Measurements from ENCODE around the gene PSMG3.
A peak's percentile ranks its signal among the peaks of the same experiment; 100 is the strongest.

PSMG3 gene

DNA sequence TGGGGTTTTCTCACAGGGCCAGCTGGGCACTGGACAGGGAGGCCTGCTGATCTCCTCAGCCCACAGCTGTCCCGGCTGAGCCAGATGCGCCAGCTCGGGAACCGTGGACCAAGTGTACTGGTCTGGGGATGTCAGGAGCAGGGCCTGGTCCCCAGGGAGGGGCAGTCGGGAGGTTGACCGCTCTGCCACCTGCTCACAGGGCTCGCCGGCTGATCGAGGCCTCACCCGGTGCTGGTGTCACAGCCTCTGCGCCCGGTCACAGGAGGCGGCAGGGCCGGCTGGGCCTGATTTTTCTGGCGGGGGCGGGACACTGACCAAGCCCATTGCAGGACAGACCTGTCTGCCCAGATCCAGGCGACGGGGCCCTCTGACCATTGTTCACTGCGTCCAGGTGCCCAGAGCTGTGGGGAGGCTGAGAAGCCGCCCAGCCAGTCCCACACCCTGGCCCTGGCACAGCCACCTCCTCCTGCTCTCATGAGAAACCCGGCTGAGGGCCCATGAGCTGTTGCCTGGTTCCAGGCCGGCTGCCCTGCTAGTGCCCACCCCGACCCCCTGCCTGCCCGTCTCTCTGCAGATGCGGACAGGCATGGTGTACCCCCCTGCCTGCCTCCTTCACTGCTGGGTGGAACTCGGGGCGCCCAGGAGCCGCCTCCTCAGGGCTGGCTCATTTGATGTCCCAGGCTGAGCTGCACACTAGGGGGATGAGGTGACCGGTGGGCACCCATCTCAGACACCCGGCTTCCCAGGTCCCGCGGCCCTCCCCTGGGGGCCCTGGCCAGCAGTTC lies 10.8 kb downstream of the PSMG3 start:
- ChIA-PET POLR2A (interaction anchor here (0.6 to 1.1 kb wide), 2 partner anchors 12 to 40 kb away, joined by 3 read pairs; no protein-coding TSS in a partner anchor), CTCF (no interaction called here)
- TF ChIP-seq CTBP1 (IDR thresholded peaks at IDR 0.05; ENCODE audit: borderline replicate concordance) (no peak), SP1 (IDR thresholded peaks at IDR 0.05) (no peak), ELF4 (IDR thresholded peaks at IDR 0.05) (no peak), HDGF (IDR thresholded peaks at IDR 0.05; ENCODE audit: borderline replicate concordance) (no peak), FOXM1 (IDR thresholded peaks at IDR 0.05; ENCODE audit: borderline replicate concordance) (no peak), SUZ12 (IDR thresholded peaks at IDR 0.05) (no peak), TARDBP (IDR thresholded peaks at IDR 0.05) (no peak), ZNF384 (IDR thresholded peaks at IDR 0.05) (no peak), FOXA1 (IDR thresholded peaks at IDR 0.05) (no peak), FOXK2 (IDR thresholded peaks at IDR 0.05) (no peak), L3MBTL2 (conservative IDR thresholded peaks at IDR 0.05) (no peak), BHLHE40 (IDR thresholded peaks at IDR 0.05; ENCODE audit: borderline replicate concordance) (no peak), NFRKB (IDR thresholded peaks at IDR 0.05) (no peak), ARNT (IDR thresholded peaks at IDR 0.05) (no peak), LEF1 (IDR thresholded peaks at IDR 0.05; ENCODE audit: borderline replicate concordance) (no peak)
- TF ChIP-seq, protein P1, sequence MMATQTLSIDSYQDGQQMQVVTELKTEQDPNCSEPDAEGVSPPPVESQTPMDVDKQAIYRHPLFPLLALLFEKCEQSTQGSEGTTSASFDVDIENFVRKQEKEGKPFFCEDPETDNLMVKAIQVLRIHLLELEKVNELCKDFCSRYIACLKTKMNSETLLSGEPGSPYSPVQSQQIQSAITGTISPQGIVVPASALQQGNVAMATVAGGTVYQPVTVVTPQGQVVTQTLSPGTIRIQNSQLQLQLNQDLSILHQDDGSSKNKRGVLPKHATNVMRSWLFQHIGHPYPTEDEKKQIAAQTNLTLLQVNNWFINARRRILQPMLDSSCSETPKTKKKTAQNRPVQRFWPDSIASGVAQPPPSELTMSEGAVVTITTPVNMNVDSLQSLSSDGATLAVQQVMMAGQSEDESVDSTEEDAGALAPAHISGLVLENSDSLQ (IDR thresholded peaks at IDR 0.05): no peak
- no peak for DNase-seq (ENCODE audit: extremely low spot score)

DNA sequence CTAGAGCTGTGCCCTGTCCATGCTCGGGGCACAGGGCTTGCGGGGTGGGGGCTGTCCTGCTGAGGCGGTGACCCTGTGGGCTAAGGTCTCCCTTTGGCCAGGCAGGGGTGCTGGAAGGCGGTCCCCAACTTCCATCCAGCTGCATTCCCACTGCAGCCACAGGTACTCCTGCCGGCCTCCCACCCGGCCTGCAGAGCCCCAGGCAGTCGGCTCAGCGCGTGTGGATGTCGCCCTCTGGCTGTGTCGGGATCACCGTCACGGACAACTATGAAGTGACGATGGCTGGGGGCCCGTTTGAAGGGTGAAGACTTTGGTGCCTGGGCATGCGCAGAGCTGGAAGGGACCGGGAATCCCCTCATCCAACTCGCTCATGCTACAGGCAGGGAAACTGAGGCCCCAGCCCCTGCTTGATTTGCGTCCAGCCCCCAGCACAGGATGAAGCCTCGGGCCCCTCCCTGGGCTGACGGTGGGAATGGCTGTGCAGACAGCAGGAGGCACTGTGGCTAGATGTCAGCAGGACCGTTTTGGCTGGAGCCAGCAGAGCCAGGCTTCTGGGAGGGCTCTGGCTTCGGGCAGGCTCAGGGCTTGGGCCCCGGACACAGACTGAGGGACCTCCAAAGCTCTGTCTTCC lies 11.5 kb downstream of the PSMG3 start:
- CTCF ChIA-PET: no interaction called here
- TF ChIP-seq FOXM1 (IDR thresholded peaks at IDR 0.05; ENCODE audit: borderline replicate concordance) (no peak), FOXA1 (IDR thresholded peaks at IDR 0.05) (no peak), SP1 (IDR thresholded peaks at IDR 0.05) (no peak), SUZ12 (IDR thresholded peaks at IDR 0.05) (no peak), ELF4 (IDR thresholded peaks at IDR 0.05) (no peak), L3MBTL2 (conservative IDR thresholded peaks at IDR 0.05) (no peak), ARNT (IDR thresholded peaks at IDR 0.05) (no peak)
- POLR2A ChIA-PET: interaction anchor here (0.6 to 1.1 kb wide), 2 partner anchors 12 to 39 kb away, joined by 3 read pairs; no protein-coding TSS in a partner anchor

DNA sequence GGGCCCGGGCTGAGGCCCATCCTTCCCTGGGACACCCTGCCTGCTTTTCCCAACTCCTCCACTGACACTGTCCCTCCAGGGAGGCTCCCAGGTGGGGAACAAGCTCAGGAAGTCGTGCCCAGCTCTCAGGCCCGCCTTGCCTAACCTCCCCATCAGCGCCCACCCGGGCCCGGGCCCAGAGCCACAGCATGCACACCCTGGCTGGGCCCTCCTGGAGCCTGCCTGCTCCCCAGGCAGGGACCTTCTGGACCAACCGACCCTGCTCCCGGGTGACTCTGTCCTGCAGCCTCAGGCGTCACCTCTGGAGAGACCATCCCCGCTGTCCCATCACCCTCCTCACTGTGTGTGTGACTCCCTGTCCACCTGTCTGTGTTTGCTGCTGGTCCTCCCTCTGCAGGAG lies 12.1 kb downstream of the PSMG3 start:
- DNase-seq (ENCODE audit: extremely low spot score): no peak
- ChIA-PET CTCF (no interaction called here), POLR2A (no interaction called here)
- TF ChIP-seq, protein P1 (IDR thresholded peaks at IDR 0.05): no peak
- TF ChIP-seq CTBP1 (IDR thresholded peaks at IDR 0.05; ENCODE audit: borderline replicate concordance) (no peak), FOXM1 (IDR thresholded peaks at IDR 0.05; ENCODE audit: borderline replicate concordance) (no peak), SUZ12 (IDR thresholded peaks at IDR 0.05) (no peak), FOXK2 (IDR thresholded peaks at IDR 0.05) (no peak), FOXA1 (IDR thresholded peaks at IDR 0.05) (no peak), ELF4 (IDR thresholded peaks at IDR 0.05) (no peak), ARNT (IDR thresholded peaks at IDR 0.05) (no peak), LEF1 (IDR thresholded peaks at IDR 0.05; ENCODE audit: borderline replicate concordance) (no peak), NFRKB (IDR thresholded peaks at IDR 0.05) (no peak), L3MBTL2 (conservative IDR thresholded peaks at IDR 0.05) (no peak), TARDBP (IDR thresholded peaks at IDR 0.05) (no peak), SP1 (IDR thresholded peaks at IDR 0.05) (no peak), ZNF384 (IDR thresholded peaks at IDR 0.05) (no peak), BHLHE40 (IDR thresholded peaks at IDR 0.05; ENCODE audit: borderline replicate concordance) (no peak), HDGF (IDR thresholded peaks at IDR 0.05; ENCODE audit: borderline replicate concordance) (no peak)

More for the DNA sequence above, 11.5 kb downstream of the PSMG3 start:
- peak; percentile 38 for DNase-seq (ENCODE audit: extremely low spot score)

DNA sequence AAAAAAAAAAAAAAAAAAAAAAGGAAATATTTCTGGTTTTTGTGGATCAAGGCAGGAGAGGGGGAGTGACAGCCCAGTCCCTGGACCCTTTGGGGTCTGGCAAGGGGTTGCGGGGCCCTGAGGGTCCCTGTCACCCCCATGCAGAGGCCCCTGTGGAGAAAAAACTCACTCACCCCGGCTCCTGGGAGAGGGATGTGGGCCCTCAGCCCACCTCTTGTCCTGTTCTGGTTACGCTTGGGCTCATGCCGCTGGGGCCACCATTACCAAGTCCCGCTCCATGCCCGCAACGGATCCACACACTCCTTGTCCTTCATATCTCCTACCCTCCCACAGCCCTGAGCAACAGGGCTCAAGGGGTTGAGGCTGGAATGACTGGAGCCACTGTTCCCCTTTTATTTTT lies 12.8 kb downstream of the PSMG3 start:
- DNase-seq (ENCODE audit: extremely low spot score): no peak
- ChIA-PET CTCF (interaction anchor here (0.7 kb wide), 2 partner anchors 21 to 155 kb away, joined by 4 to 5 read pairs; no protein-coding TSS in a partner anchor), POLR2A (interaction anchor here (1.0 kb wide), 1 partner anchor 13 kb away, joined by 3 read pairs; the partner anchor contains the start of gene PSMG3)
- TF ChIP-seq SUZ12 (IDR thresholded peaks at IDR 0.05) (no peak), FOXK2 (IDR thresholded peaks at IDR 0.05) (no peak), ZNF384 (IDR thresholded peaks at IDR 0.05) (no peak), ARNT (IDR thresholded peaks at IDR 0.05) (no peak), FOXM1 (IDR thresholded peaks at IDR 0.05; ENCODE audit: borderline replicate concordance) (no peak), CTBP1 (IDR thresholded peaks at IDR 0.05; ENCODE audit: borderline replicate concordance) (no peak), LEF1 (IDR thresholded peaks at IDR 0.05; ENCODE audit: borderline replicate concordance) (no peak), L3MBTL2 (conservative IDR thresholded peaks at IDR 0.05) (no peak), NFRKB (IDR thresholded peaks at IDR 0.05) (no peak), SP1 (IDR thresholded peaks at IDR 0.05) (no peak)
- TF ChIP-seq, protein P1 (IDR thresholded peaks at IDR 0.05): no peak

DNA sequence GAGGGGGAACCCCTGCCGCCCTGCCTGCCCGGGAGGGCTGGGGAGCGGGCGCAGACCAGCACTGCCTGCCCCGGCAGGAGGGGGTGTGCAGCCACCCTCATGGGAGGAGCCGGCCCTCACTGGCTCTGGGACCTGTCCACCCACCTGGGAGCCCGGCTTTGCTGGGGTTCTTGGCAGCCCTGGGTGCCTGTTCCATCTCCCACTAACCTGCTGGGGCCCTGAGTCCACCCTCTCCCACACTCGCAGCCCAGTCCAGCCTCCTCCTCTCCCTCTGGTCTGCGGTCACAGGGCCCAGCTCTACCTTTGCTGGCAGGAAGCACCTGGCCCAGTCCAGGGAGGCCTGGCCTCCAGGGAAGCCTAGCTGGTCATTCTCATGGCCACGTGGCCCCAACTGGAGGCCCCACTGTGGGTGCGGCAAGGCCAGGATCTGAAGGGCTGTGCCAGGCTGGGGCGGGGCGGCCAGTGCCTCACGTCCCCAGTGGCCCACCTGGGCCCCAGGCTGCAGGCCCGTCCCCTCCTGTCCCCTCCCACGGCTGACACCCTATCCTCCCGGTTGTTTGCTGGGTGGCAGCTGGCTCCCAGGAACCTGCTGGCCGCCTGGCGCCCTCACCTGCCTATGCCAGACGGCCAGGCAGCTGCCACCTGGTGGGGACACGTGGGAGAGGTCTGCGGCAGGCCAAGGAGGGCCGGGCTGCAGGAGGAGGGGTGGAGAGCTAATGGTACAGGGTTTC lies 13.9 kb downstream of the PSMG3 start, which contains the start of gene TMEM184A:
Gene TMEM184A, minus strand, starts transcription at position 393 of the 731 bp plus-strand sequence. CDS start 721 bp downstream, outside the sequence.
- no peak for TF ChIP-seq FOXA1 (IDR thresholded peaks at IDR 0.05)
- TF ChIP-seq BHLHE40 (IDR thresholded peaks at IDR 0.05; ENCODE audit: borderline replicate concordance): no peak
- no peak for TF ChIP-seq ARNT (IDR thresholded peaks at IDR 0.05)
- no peak for TF ChIP-seq ZNF384 (IDR thresholded peaks at IDR 0.05)
- TF ChIP-seq TARDBP (IDR thresholded peaks at IDR 0.05): no peak
- no peak for TF ChIP-seq CTBP1 (IDR thresholded peaks at IDR 0.05; ENCODE audit: borderline replicate concordance)
- no peak for TF ChIP-seq L3MBTL2 (conservative IDR thresholded peaks at IDR 0.05)
- TF ChIP-seq HDGF (IDR thresholded peaks at IDR 0.05; ENCODE audit: borderline replicate concordance): no peak
- TF ChIP-seq, protein P1 (IDR thresholded peaks at IDR 0.05): no peak
- no peak for TF ChIP-seq SUZ12 (IDR thresholded peaks at IDR 0.05)
- no peak for TF ChIP-seq FOXM1 (IDR thresholded peaks at IDR 0.05; ENCODE audit: borderline replicate concordance)
- no peak for TF ChIP-seq LEF1 (IDR thresholded peaks at IDR 0.05; ENCODE audit: borderline replicate concordance)
- TF ChIP-seq FOXK2 (IDR thresholded peaks at IDR 0.05): no peak
- no peak for TF ChIP-seq SP1 (IDR thresholded peaks at IDR 0.05)
- TF ChIP-seq NFRKB (IDR thresholded peaks at IDR 0.05): no peak
- ChIA-PET CTCF (interaction anchor here (0.7 kb wide), 1 partner anchor 20 kb away, joined by 4 read pairs; no protein-coding TSS in a partner anchor), POLR2A (interaction anchor here (0.7 to 1.6 kb wide), 3 partner anchors 12 to 49 kb away, joined by 3 to 5 read pairs (median 3); partner anchors contain the start of gene PSMG3)
- peak; percentile 47 for DNase-seq (ENCODE audit: extremely low spot score)

Data from HEK293T (cell line).